ENCODE measurements around the gene CDHR1.
"Not testable (repeated sequence)": the region's sequence is repeated elsewhere in the genome, so short reads cannot be mapped to it uniquely, and the experiment has no call there.

CDHR1 gene

GRCh38 chr10:84175436-84175835 lies 18.9 kb upstream of the CDHR1 start:
- Histone ChIP-seq H3K79me2 (ENCODE audit: control insufficient read depth, insufficient read depth, low read length, unreplicated experiment) (no peaks in the 10 kb centered on the region), H3K36me3 (ENCODE audit: insufficient read depth, low read length) (no peaks in the 10 kb centered on the region), H3K27me3 (ENCODE audit: insufficient read depth, low read length) (peaks cover 14% of the 10 kb centered on the region; the same call in 1 of the 2 replicates), H3K27ac (ENCODE audit: low read depth, low read length) (no peak overlapping the region), H3K4me3 (ENCODE audit: low read depth, low read length) (no peak overlapping the region), H2AFZ (ENCODE audit: low read length, unreplicated experiment) (no peak overlapping the region), H3K4me1 (ENCODE audit: control insufficient read depth, insufficient read depth, low read length, unreplicated experiment) (no peaks in the 10 kb centered on the region)

- Histone ChIP-seq H3K79me2 (ENCODE audit: control insufficient read depth, insufficient read depth, low read length, unreplicated experiment) (no peaks in the 10 kb centered on the region), H3K4me3 (ENCODE audit: low read depth, low read length) (no peak overlapping the region), H2AFZ (ENCODE audit: low read length, unreplicated experiment) (no peak overlapping the region), H3K36me3 (ENCODE audit: insufficient read depth, low read length) (no peaks in the 10 kb centered on the region), H3K27ac (ENCODE audit: low read depth, low read length) (no peak overlapping the region), H3K27me3 (ENCODE audit: insufficient read depth, low read length) (peaks cover 14% of the 10 kb centered on the region; the same call in 1 of the 2 replicates), H3K4me1 (ENCODE audit: control insufficient read depth, insufficient read depth, low read length, unreplicated experiment) (no peaks in the 10 kb centered on the region)
These were observed 18.0 kb upstream of the CDHR1 start for GRCh38 chr10:84176351-84176750.

- H3K27me3 ChIP-seq (ENCODE audit: insufficient read depth, low read length): peaks cover 17% of the 10 kb centered on the region; the same call in 1 of the 2 replicates
- no peaks in the 10 kb centered on the region for H3K36me3 ChIP-seq (ENCODE audit: insufficient read depth, low read length)
- H3K4me3 ChIP-seq (ENCODE audit: low read depth, low read length): no peak overlapping the region
- no peak overlapping the region for H2AFZ ChIP-seq (ENCODE audit: low read length, unreplicated experiment)
- H3K79me2 ChIP-seq (ENCODE audit: control insufficient read depth, insufficient read depth, low read length, unreplicated experiment): no peaks in the 10 kb centered on the region
- no peak overlapping the region for H3K27ac ChIP-seq (ENCODE audit: low read depth, low read length)
- no peaks in the 10 kb centered on the region for H3K4me1 ChIP-seq (ENCODE audit: control insufficient read depth, insufficient read depth, low read length, unreplicated experiment)
These were observed 17.4 kb upstream of the CDHR1 start for GRCh38 chr10:84176836-84177474.

GRCh38 chr10:84177541-84178141 lies 16.7 kb upstream of the CDHR1 start:
- peaks cover 24% of the 10 kb centered on the region; the same call in 1 of the 2 replicates for H3K27me3 ChIP-seq (ENCODE audit: insufficient read depth, low read length)
- no peaks in the 10 kb centered on the region for H3K36me3 ChIP-seq (ENCODE audit: insufficient read depth, low read length)
- H3K27ac ChIP-seq (ENCODE audit: low read depth, low read length): no peak overlapping the region
- no peaks in the 10 kb centered on the region for H3K4me1 ChIP-seq (ENCODE audit: control insufficient read depth, insufficient read depth, low read length, unreplicated experiment)
- no peak overlapping the region for H2AFZ ChIP-seq (ENCODE audit: low read length, unreplicated experiment)
- no peaks in the 10 kb centered on the region for H3K79me2 ChIP-seq (ENCODE audit: control insufficient read depth, insufficient read depth, low read length, unreplicated experiment)
- no peak overlapping the region for H3K4me3 ChIP-seq (ENCODE audit: low read depth, low read length)

- no peaks in the 10 kb centered on the region for H3K79me2 ChIP-seq (ENCODE audit: control insufficient read depth, insufficient read depth, low read length, unreplicated experiment)
- H2AFZ ChIP-seq (ENCODE audit: low read length, unreplicated experiment): no peak overlapping the region
- no peak overlapping the region for H3K27ac ChIP-seq (ENCODE audit: low read depth, low read length)
- H3K4me3 ChIP-seq (ENCODE audit: low read depth, low read length): no peak overlapping the region
- H3K4me1 ChIP-seq (ENCODE audit: control insufficient read depth, insufficient read depth, low read length, unreplicated experiment): no peaks in the 10 kb centered on the region
- peaks cover 22% of the 10 kb centered on the region; the same call in 1 of the 2 replicates for H3K27me3 ChIP-seq (ENCODE audit: insufficient read depth, low read length)
- H3K36me3 ChIP-seq (ENCODE audit: insufficient read depth, low read length): no peaks in the 10 kb centered on the region
These were observed 16.2 kb upstream of the CDHR1 start for GRCh38 chr10:84178160-84178609.

- Histone ChIP-seq H2AFZ (ENCODE audit: low read length, unreplicated experiment) (no peak overlapping the region), H3K79me2 (ENCODE audit: control insufficient read depth, insufficient read depth, low read length, unreplicated experiment) (no peaks in the 10 kb centered on the region), H3K4me1 (ENCODE audit: control insufficient read depth, insufficient read depth, low read length, unreplicated experiment) (no peaks in the 10 kb centered on the region), H3K27me3 (ENCODE audit: insufficient read depth, low read length) (peaks cover 14% of the 10 kb centered on the region; the same call in 1 of the 2 replicates), H3K27ac (ENCODE audit: low read depth, low read length) (no peak overlapping the region), H3K36me3 (ENCODE audit: insufficient read depth, low read length) (no peaks in the 10 kb centered on the region), H3K4me3 (ENCODE audit: low read depth, low read length) (no peak overlapping the region)
These were observed 15.2 kb upstream of the CDHR1 start for GRCh38 chr10:84179059-84179710.

- H2AFZ ChIP-seq (ENCODE audit: low read length, unreplicated experiment); H3K4me1 ChIP-seq (ENCODE audit: control insufficient read depth, insufficient read depth, low read length, unreplicated experiment); H3K79me2 ChIP-seq (ENCODE audit: control insufficient read depth, insufficient read depth, low read length, unreplicated experiment); H3K4me3 ChIP-seq (ENCODE audit: low read depth, low read length); H3K36me3 ChIP-seq (ENCODE audit: insufficient read depth, low read length); H3K27ac ChIP-seq (ENCODE audit: low read depth, low read length): not testable (repeated sequence)
- H3K27me3 ChIP-seq (ENCODE audit: insufficient read depth, low read length): peaks cover 15% of the 10 kb centered on the region; the same call in 1 of the 2 replicates
These were observed 14.0 kb upstream of the CDHR1 start for GRCh38 chr10:84180386-84180785.

GRCh38 chr10:84181631-84182030 lies 12.7 kb upstream of the CDHR1 start:
- no peaks in the 10 kb centered on the region for H3K36me3 ChIP-seq (ENCODE audit: insufficient read depth, low read length)
- H3K27ac ChIP-seq (ENCODE audit: low read depth, low read length): no peak overlapping the region
- no peaks in the 10 kb centered on the region for H3K79me2 ChIP-seq (ENCODE audit: control insufficient read depth, insufficient read depth, low read length, unreplicated experiment)
- H3K27me3 ChIP-seq (ENCODE audit: insufficient read depth, low read length): peaks cover 15% of the 10 kb centered on the region; the same call in 1 of the 2 replicates
- H3K4me3 ChIP-seq (ENCODE audit: low read depth, low read length): no peak overlapping the region
- H2AFZ ChIP-seq (ENCODE audit: low read length, unreplicated experiment): no peak overlapping the region
- no peaks in the 10 kb centered on the region for H3K4me1 ChIP-seq (ENCODE audit: control insufficient read depth, insufficient read depth, low read length, unreplicated experiment)

- Histone ChIP-seq H3K27me3 (ENCODE audit: insufficient read depth, low read length) (peaks cover 33% of the 10 kb centered on the region; the same call in 1 of the 2 replicates), H2AFZ (ENCODE audit: low read length, unreplicated experiment) (no peak overlapping the region), H3K4me3 (ENCODE audit: low read depth, low read length) (no peak overlapping the region), H3K79me2 (ENCODE audit: control insufficient read depth, insufficient read depth, low read length, unreplicated experiment) (no peaks in the 10 kb centered on the region), H3K4me1 (ENCODE audit: control insufficient read depth, insufficient read depth, low read length, unreplicated experiment) (no peaks in the 10 kb centered on the region), H3K36me3 (ENCODE audit: insufficient read depth, low read length) (no peaks in the 10 kb centered on the region), H3K27ac (ENCODE audit: low read depth, low read length) (no peak overlapping the region)
These were observed 9.8 kb upstream of the CDHR1 start for GRCh38 chr10:84184517-84184916.

- H2AFZ ChIP-seq (ENCODE audit: low read length, unreplicated experiment): no peak overlapping the region
- H3K27ac ChIP-seq (ENCODE audit: low read depth, low read length): no peak overlapping the region
- no peaks in the 10 kb centered on the region for H3K79me2 ChIP-seq (ENCODE audit: control insufficient read depth, insufficient read depth, low read length, unreplicated experiment)
- H3K36me3 ChIP-seq (ENCODE audit: insufficient read depth, low read length): no peaks in the 10 kb centered on the region
- H3K27me3 ChIP-seq (ENCODE audit: insufficient read depth, low read length): peaks cover 34% of the 10 kb centered on the region; the same call in 1 of the 2 replicates
- no peaks in the 10 kb centered on the region for H3K4me1 ChIP-seq (ENCODE audit: control insufficient read depth, insufficient read depth, low read length, unreplicated experiment)
- H3K4me3 ChIP-seq (ENCODE audit: low read depth, low read length): no peak overlapping the region
These were observed 8.7 kb upstream of the CDHR1 start for GRCh38 chr10:84185526-84186175.
